ENCODE measurements around the gene CHRND. TPM values are rescaled to one million over a fixed set of nuclear protein-coding genes. Genes with fewer than 3 reads are reported as not detected.

Gene CHRND
- total RNA-seq, 1 experiment from 2014 or later = not detected

DNA sequence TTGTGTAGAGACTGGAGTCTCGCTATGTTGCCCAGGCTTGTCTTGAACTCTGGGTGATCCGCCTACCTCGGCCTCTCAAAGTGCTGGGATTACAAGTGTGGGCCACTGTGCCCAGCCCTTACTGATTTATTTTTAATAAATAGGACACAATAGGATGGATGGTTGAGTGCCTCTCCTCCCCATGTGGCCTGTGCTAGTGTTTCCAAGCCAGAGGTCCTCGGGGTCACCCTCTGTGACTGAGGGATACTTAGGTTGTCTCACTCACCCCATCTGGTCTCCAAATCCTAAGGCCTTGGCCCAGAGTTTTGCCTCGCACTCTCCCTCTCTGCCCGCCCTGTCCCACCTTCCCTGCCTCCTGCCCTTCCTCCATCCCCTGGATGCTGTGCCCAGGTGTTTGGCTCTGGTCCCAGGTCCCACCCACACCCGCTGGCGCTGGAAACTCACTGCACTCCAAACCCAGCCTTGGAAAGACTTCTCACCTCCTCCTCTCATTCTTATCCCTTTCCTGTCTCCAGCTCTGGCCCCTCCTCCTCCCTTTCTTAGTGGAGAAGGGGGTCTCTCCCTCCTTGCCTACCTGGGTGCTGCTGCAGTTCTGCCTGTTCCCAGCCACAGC, 33.6 kb upstream of the CHRND start:
- ChIA-PET POLR2A (no interaction called here), CTCF (no interaction called here)
- H3K27ac Mint-ChIP-seq (ENCODE audit: unreplicated experiment) = no peak overlapping the region
- H3K4me3 Mint-ChIP-seq (ENCODE audit: unreplicated experiment) = no peak overlapping the region
- BruUV-seq (replicated peaks) = no TSS peak
- TF ChIP-seq, protein P1, sequence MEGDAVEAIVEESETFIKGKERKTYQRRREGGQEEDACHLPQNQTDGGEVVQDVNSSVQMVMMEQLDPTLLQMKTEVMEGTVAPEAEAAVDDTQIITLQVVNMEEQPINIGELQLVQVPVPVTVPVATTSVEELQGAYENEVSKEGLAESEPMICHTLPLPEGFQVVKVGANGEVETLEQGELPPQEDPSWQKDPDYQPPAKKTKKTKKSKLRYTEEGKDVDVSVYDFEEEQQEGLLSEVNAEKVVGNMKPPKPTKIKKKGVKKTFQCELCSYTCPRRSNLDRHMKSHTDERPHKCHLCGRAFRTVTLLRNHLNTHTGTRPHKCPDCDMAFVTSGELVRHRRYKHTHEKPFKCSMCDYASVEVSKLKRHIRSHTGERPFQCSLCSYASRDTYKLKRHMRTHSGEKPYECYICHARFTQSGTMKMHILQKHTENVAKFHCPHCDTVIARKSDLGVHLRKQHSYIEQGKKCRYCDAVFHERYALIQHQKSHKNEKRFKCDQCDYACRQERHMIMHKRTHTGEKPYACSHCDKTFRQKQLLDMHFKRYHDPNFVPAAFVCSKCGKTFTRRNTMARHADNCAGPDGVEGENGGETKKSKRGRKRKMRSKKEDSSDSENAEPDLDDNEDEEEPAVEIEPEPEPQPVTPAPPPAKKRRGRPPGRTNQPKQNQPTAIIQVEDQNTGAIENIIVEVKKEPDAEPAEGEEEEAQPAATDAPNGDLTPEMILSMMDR (IDR thresholded peaks at IDR 0.05; ENCODE audit: insufficient read depth in 1 of 2, low read depth in 1 of 2, low read length in 1 of 2, severe bottlenecking in 1 of 2, unreplicated experiment in 1 of 2) = no peak
- intact Hi-C loops (cut with micrococcal nuclease; ENCODE audit: unreplicated experiment) = no loop called here
- H3K27me3 Mint-ChIP-seq (ENCODE audit: insufficient read depth, unreplicated experiment) = no peaks in the 10 kb centered on the region
- H3K9me3 ChIP-seq = no peaks in the 10 kb centered on the region
- H3K4me3 ChIP-seq (ENCODE audit: low read depth, low read length) = no peak overlapping the region
- no peaks in the 10 kb centered on the region for H3K4me1 Mint-ChIP-seq (ENCODE audit: low read depth, unreplicated experiment)
- H3K27me3 ChIP-seq (replicated peaks; ENCODE audit: control insufficient read depth, insufficient read depth, low read length) = no peaks in the 10 kb centered on the region
- no peaks in the 10 kb centered on the region for H3K9me3 Mint-ChIP-seq (ENCODE audit: unreplicated experiment)
- H3K36me3 Mint-ChIP-seq (ENCODE audit: insufficient read depth, unreplicated experiment) = no peaks in the 10 kb centered on the region
- DNase-seq = no peak
- no peaks in the 10 kb centered on the region for H3K36me3 ChIP-seq (ENCODE audit: control insufficient read depth, insufficient read depth, low read length)
- H3K4me1 ChIP-seq = no peaks in the 10 kb centered on the region

- DNase-seq = no peak
- H3K4me1 Mint-ChIP-seq (ENCODE audit: low read depth, unreplicated experiment) = no peaks in the 10 kb centered on the region
- Histone ChIP-seq H3K27me3 (replicated peaks; ENCODE audit: control insufficient read depth, insufficient read depth, low read length) (no peaks in the 10 kb centered on the region), H3K36me3 (ENCODE audit: control insufficient read depth, insufficient read depth, low read length) (no peaks in the 10 kb centered on the region), H3K4me1 (no peaks in the 10 kb centered on the region), H3K9me3 (no peaks in the 10 kb centered on the region), H3K4me3 (ENCODE audit: low read depth, low read length) (no peak overlapping the region)
- intact Hi-C loops (cut with micrococcal nuclease; ENCODE audit: unreplicated experiment) = no loop called here
- no peaks in the 10 kb centered on the region for H3K36me3 Mint-ChIP-seq (ENCODE audit: insufficient read depth, unreplicated experiment)
- H3K4me3 Mint-ChIP-seq (ENCODE audit: unreplicated experiment) = no peak overlapping the region
- no peaks in the 10 kb centered on the region for H3K27me3 Mint-ChIP-seq (ENCODE audit: insufficient read depth, unreplicated experiment)
- H3K9me3 Mint-ChIP-seq (ENCODE audit: unreplicated experiment) = no peaks in the 10 kb centered on the region
- ChIA-PET POLR2A (no interaction called here), CTCF (no interaction called here)
- no peak overlapping the region for H3K27ac Mint-ChIP-seq (ENCODE audit: unreplicated experiment)
- TF ChIP-seq, protein P1 (IDR thresholded peaks at IDR 0.05; ENCODE audit: insufficient read depth in 1 of 2, low read depth in 1 of 2, low read length in 1 of 2, severe bottlenecking in 1 of 2, unreplicated experiment in 1 of 2) = no peak
- no TSS peak for BruUV-seq (replicated peaks)
These were observed 32.8 kb upstream of the CHRND start for GRCh38 chr2:232492963-232493700.

- Histone ChIP-seq H3K27me3 (replicated peaks; ENCODE audit: control insufficient read depth, insufficient read depth, low read length) (no peaks in the 10 kb centered on the region), H3K36me3 (ENCODE audit: control insufficient read depth, insufficient read depth, low read length) (no peaks in the 10 kb centered on the region), H3K4me1 (no peaks in the 10 kb centered on the region), H3K9me3 (no peaks in the 10 kb centered on the region), H3K4me3 (ENCODE audit: low read depth, low read length) (no peak overlapping the region)
- no peaks in the 10 kb centered on the region for H3K36me3 Mint-ChIP-seq (ENCODE audit: insufficient read depth, unreplicated experiment)
- BruUV-seq (replicated peaks) = no TSS peak
- no peak overlapping the region for H3K27ac Mint-ChIP-seq (ENCODE audit: unreplicated experiment)
- H3K4me3 Mint-ChIP-seq (ENCODE audit: unreplicated experiment) = no peak overlapping the region
- no peaks in the 10 kb centered on the region for H3K4me1 Mint-ChIP-seq (ENCODE audit: low read depth, unreplicated experiment)
- CTCF ChIA-PET = no interaction called here
- intact Hi-C loops (cut with micrococcal nuclease; ENCODE audit: unreplicated experiment) = no loop called here
- no peaks in the 10 kb centered on the region for H3K27me3 Mint-ChIP-seq (ENCODE audit: insufficient read depth, unreplicated experiment)
- H3K9me3 Mint-ChIP-seq (ENCODE audit: unreplicated experiment) = no peaks in the 10 kb centered on the region
- POLR2A ChIA-PET = no interaction called here
- no peak for DNase-seq
- TF ChIP-seq, protein P1 (IDR thresholded peaks at IDR 0.05; ENCODE audit: insufficient read depth in 1 of 2, low read depth in 1 of 2, low read length in 1 of 2, severe bottlenecking in 1 of 2, unreplicated experiment in 1 of 2) = no peak
These were observed 32.1 kb upstream of the CHRND start for GRCh38 chr2:232493701-232494474.
